Neural cell (in vitro differentiated cells): ENCODE measurements around the gene ANO5. TPM values are rescaled to one million over a fixed set of nuclear protein-coding genes. Genes with fewer than 3 reads are reported as not detected.

Experiments used
- H2AFZ ChIP-seq: fragments of 200-600, 300-800 bp; sonication (generic), shearing (Covaris generic); 2 replicates; pipeline ENCODE4 v1.6.0; 2014; ENCODE audit warnings: low read depth, mild to moderate bottlenecking, antibody characterized with exemption, low read length, moderate library complexity
- H3F3A ChIP-seq: fragments of 200-600 bp; shearing (Covaris generic); 2 replicates; pipeline ENCODE4 v1.6.1; 2016; ENCODE audit warnings: mild to moderate bottlenecking, moderate library complexity, mixed read lengths, antibody characterized with exemption, low read length; ENCODE audit not compliant: insufficient read depth, poor library complexity, severe bottlenecking
- H3K27ac ChIP-seq: fragments of 200-600, 300-800 bp; sonication (generic), shearing (Covaris generic); 2 replicates; pipeline ENCODE4 v1.5.1; 2014; ENCODE audit warnings: mild to moderate bottlenecking, low read length, moderate library complexity
- H3K27me3 ChIP-seq: fragments of 300-800, 200-600 bp; sonication (generic), shearing (Covaris generic); 2 replicates; pipeline ENCODE4 v1.6.0; 2014; ENCODE audit warnings: mild to moderate bottlenecking, low read depth, low read length, moderate library complexity; ENCODE audit not compliant: insufficient read depth
- H3K36me3 ChIP-seq: fragments of 300-800, 200-600 bp; sonication (generic), shearing (Covaris generic); 2 replicates; pipeline ENCODE4 v1.5.1; 2014; ENCODE audit warnings: mild to moderate bottlenecking, antibody characterized with exemption, low read length, moderate library complexity; ENCODE audit not compliant: insufficient read depth
- H3K4me2 ChIP-seq: fragments of 300-800, 200-600 bp; sonication (generic), shearing (Covaris generic); 2 replicates; pipeline ENCODE4 v1.6.0; 2014; ENCODE audit warnings: mild to moderate bottlenecking, low read length
- H3K4me3 ChIP-seq: fragments of 300-800, 200-600 bp; sonication (generic), shearing (Covaris generic); 2 replicates; pipeline ENCODE4 v1.5.1; 2014; ENCODE audit warnings: mild to moderate bottlenecking, low read length, moderate library complexity
- H3K79me2 ChIP-seq: fragments of 200-600 bp; shearing (Covaris generic); replicated peaks from 2 replicates; pipeline ENCODE4 v1.6.0; 2014; ENCODE audit warnings: mild to moderate bottlenecking, low read length, moderate library complexity; ENCODE audit not compliant: insufficient read depth
- H3K9ac ChIP-seq: fragments of 300-800, 200-600 bp; sonication (generic), shearing (Covaris generic); 2 replicates; pipeline ENCODE4 v1.6.1; 2016; ENCODE audit warnings: mild to moderate bottlenecking, low read length, mixed read lengths
- H3K9me2 ChIP-seq: fragments of 200-600 bp; shearing (Covaris generic); 2 replicates; pipeline ENCODE4 v1.6.1; 2016; ENCODE audit warnings: mild to moderate bottlenecking, low read length, mixed read lengths; ENCODE audit not compliant: insufficient read depth
- H3K9me3 ChIP-seq: fragments of 200-600, 300-800 bp; sonication (generic), shearing (Covaris generic); 2 replicates; pipeline ENCODE4 v1.6.1; 2016; ENCODE audit warnings: mild to moderate bottlenecking, mixed run types, low read length, moderate library complexity, mixed read lengths
- H4K20me1 ChIP-seq: fragments of 200-600 bp; shearing (Covaris generic); 2 replicates; pipeline ENCODE4 v1.6.1; 2016; ENCODE audit warnings: mild to moderate bottlenecking, mixed run types; ENCODE audit not compliant: insufficient read depth
- EP300 ChIP-seq: fragments of 450-650 bp; conservative IDR thresholded peaks from 2 replicates; pipeline ENCODE4 v1.6.1; 2014; ENCODE audit warnings: antibody characterized with exemption, mild to moderate bottlenecking, moderate library complexity; ENCODE audit not compliant: poor library complexity, severe bottlenecking
- polyA plus RNA-seq: library from polyadenylated mRNA; depleted of rRNA; stranded (reverse); fragments of >200 nt; gene quantifications from 2 replicates; pipeline ENCODE4 v1.2.3, GENCODE V29; 2014
- TF ChIP-seq, protein P1 (sequence below): fragments of 450-650 bp; IDR thresholded peaks from 2 replicates; pipeline ENCODE4 v1.5.1; 2014; ENCODE audit warnings: antibody characterized with exemption, mild to moderate bottlenecking, moderate library complexity; ENCODE audit not compliant: poor library complexity, severe bottlenecking
- TF ChIP-seq, protein P2 (sequence below): IDR thresholded peaks from 2 replicates; pipeline ENCODE4 v1.6.1; 2012; ENCODE audit warnings: borderline replicate concordance

Gene ANO5
- polyA plus RNA-seq, 1 donor from 2014 or later, result 3.6 TPM

DNA sequence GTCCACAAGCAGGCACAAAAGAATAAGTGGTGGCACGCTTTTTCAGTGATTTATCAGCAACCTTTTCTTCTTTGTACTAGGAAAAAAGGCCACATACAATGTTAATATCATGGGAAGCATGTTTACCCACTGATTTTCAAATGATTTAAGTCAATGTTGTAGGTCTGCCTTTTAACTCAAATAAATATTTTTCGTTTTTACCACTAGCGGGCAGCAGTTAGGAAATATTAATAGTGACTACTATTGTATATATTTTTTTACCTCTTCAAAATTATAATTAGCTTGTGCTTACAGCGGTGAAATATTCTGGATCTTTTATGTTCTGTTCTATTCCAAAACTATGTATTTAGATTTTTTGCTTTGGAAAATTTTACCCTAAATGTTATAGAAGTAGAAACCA, 138.9 kb downstream of the ANO5 start:
- H2AFZ ChIP-seq, result no peak overlapping the region

More for the DNA sequence above, 138.9 kb downstream of the ANO5 start:
- TF ChIP-seq, protein P1, sequence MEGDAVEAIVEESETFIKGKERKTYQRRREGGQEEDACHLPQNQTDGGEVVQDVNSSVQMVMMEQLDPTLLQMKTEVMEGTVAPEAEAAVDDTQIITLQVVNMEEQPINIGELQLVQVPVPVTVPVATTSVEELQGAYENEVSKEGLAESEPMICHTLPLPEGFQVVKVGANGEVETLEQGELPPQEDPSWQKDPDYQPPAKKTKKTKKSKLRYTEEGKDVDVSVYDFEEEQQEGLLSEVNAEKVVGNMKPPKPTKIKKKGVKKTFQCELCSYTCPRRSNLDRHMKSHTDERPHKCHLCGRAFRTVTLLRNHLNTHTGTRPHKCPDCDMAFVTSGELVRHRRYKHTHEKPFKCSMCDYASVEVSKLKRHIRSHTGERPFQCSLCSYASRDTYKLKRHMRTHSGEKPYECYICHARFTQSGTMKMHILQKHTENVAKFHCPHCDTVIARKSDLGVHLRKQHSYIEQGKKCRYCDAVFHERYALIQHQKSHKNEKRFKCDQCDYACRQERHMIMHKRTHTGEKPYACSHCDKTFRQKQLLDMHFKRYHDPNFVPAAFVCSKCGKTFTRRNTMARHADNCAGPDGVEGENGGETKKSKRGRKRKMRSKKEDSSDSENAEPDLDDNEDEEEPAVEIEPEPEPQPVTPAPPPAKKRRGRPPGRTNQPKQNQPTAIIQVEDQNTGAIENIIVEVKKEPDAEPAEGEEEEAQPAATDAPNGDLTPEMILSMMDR, result peak; percentile 24
- TF ChIP-seq, protein P2, sequence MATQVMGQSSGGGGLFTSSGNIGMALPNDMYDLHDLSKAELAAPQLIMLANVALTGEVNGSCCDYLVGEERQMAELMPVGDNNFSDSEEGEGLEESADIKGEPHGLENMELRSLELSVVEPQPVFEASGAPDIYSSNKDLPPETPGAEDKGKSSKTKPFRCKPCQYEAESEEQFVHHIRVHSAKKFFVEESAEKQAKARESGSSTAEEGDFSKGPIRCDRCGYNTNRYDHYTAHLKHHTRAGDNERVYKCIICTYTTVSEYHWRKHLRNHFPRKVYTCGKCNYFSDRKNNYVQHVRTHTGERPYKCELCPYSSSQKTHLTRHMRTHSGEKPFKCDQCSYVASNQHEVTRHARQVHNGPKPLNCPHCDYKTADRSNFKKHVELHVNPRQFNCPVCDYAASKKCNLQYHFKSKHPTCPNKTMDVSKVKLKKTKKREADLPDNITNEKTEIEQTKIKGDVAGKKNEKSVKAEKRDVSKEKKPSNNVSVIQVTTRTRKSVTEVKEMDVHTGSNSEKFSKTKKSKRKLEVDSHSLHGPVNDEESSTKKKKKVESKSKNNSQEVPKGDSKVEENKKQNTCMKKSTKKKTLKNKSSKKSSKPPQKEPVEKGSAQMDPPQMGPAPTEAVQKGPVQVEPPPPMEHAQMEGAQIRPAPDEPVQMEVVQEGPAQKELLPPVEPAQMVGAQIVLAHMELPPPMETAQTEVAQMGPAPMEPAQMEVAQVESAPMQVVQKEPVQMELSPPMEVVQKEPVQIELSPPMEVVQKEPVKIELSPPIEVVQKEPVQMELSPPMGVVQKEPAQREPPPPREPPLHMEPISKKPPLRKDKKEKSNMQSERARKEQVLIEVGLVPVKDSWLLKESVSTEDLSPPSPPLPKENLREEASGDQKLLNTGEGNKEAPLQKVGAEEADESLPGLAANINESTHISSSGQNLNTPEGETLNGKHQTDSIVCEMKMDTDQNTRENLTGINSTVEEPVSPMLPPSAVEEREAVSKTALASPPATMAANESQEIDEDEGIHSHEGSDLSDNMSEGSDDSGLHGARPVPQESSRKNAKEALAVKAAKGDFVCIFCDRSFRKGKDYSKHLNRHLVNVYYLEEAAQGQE, result no peak
- no peak for TF ChIP-seq EP300
- no peak overlapping the region for H3K4me3 ChIP-seq
- no peaks in the 10 kb centered on the region for H4K20me1 ChIP-seq
- no peaks in the 10 kb centered on the region for H3K36me3 ChIP-seq
- no peaks in the 10 kb centered on the region for H3F3A ChIP-seq
- H3K9me2 ChIP-seq, result no peaks in the 10 kb centered on the region
- H3K4me2 ChIP-seq, result no peak overlapping the region
- H3K9ac ChIP-seq, result no peak overlapping the region
- H3K79me2 ChIP-seq, result no peaks in the 10 kb centered on the region
- H3K9me3 ChIP-seq, result no peaks in the 10 kb centered on the region
- no peak overlapping the region for H3K27ac ChIP-seq
- peaks cover 15% of the 10 kb centered on the region for H3K27me3 ChIP-seq

Other genes starting within 250 kb of the ANO5 start
- gene SLC17A6, start 145.3 kb downstream of the ANO5 start, polyA plus RNA-seq, result 3.3 and 4.3 TPM in 2 replicates